HG03575 (cell line): ENCODE measurements around the gene VSTM2L.
"Not testable (repeated sequence)": the region's sequence is repeated elsewhere in the genome, so short reads cannot be mapped to it uniquely, and the experiment has no call there.

Experiments
- ATAC-seq: cut with Tn5 transposase; IDR thresholded peaks from one replicate; pipeline ENCODE4 v1.9.1; 2021; ENCODE audit not compliant: unreplicated experiment, insufficient number of reproducible peaks, low FRiP score; ENCODE audit errors: extremely low read depth

VSTM2L gene

DNA sequence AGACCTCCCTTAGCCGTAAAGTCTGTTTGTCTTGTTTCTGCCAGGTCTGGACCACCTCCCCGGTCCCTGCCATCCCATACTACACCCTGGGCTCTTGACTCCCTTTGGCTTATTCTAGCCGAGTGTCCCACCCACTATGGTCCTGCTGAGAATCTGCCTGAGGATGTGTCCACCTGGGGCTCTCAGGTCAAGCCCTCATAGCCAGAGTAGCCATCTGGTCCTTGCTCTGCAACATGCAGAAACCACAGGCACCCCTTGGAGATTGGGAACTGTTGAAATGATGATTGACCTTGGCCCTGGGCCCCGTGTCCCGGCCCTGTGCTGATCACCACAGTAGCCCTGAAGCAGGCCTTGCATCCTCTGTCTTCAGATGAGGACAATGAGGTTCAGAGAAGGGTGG, 44.0 kb downstream of the VSTM2L start:
- ATAC-seq, result no peak

DNA sequence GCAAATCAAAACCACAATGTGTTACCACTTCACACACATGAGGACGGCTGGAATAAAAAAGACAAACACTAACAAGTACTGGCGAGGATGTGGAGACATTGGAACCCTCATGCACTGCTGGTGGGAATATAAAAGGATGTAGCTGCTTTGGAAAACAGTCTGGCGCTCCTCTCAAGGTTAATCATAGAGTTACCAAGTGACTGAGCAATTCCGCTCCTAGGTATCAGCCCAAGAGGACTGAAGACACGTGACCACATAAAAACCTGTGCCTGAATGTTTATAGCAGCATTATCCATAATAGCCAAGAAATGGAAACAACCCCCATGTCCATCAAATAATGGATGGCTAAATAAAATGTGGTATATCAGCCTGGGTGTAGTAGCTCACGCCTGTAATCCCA, 45.0 kb downstream of the VSTM2L start:
- no peak for ATAC-seq

DNA sequence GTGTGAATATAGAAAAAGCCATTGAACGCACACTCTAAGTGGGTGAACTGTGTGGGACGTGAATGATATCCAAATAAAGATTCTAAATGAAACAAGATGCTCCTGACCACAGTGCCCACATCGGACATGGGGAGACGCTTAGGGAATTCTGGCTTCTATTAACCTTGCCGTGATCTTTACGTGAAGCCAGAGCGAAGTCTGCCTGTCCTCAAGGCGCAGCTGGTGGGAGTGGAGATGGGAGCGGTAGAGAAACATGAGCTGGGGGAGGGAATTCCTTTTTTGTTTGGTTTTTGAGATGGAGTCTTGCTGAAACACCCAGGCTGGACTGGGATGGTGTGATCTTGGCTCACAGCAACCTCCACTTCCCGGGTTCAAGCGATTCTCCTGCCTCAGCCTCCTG, 46.0 kb downstream of the VSTM2L start:
- ATAC-seq, result no peak

DNA sequence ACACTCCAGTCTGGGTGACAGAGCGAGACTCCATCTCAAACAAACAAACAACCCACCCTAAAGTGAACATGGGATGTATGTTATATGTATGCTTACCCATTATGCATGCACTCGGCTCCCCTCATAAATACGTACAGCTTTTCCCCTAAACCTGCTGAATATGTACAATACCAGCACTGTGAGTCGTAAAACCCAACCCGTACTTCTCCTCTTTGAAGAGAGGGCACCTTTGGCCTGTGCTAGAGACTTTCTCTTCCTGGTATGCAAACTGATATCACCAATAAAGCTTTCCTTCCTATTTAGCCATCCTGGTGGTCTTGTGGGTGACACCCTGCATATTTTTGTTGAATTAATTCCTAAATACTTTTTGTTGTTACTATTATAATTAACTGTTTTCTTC, 51.3 kb downstream of the VSTM2L start:
- ATAC-seq, result no peak

DNA sequence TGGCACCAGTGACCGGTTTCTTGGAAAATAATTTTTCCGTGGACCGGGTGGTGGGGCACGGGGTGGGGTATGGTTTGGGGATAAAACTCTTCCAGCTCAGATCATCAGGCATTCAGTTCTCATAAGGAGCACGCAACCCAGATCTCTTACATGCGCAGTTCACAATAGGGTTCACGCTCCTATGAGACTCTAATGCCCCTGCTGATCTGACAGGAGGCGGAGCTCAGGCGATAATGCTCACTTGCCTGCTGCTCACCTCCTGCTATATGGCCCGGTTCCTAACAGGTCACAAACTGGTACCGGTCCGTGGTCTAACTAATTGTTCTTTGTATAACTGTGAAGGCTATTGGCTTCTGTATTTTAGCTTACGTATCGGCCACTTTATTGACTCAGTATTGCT, 51.7 kb downstream of the VSTM2L start:
- ATAC-seq, result no peak

DNA sequence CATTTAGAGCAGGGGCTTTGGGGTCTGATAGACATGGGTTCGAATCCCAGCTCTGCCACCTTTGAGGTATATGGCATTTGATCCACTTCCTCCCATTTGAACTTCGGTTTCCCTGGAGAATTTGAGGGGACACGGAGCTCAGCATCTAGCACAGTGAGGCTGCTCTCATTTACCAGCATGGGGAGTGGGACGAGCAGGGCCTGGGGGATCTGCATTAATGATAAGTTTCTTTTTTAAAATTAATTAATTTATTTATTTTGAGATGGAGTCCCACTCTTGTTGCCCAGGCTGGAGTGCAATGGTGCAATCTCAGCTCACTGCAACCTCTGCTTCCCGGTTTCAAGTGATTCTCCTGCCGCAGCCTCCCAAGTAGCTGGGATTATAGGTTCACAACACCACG, 52.6 kb downstream of the VSTM2L start:
- ATAC-seq, result no peak

DNA sequence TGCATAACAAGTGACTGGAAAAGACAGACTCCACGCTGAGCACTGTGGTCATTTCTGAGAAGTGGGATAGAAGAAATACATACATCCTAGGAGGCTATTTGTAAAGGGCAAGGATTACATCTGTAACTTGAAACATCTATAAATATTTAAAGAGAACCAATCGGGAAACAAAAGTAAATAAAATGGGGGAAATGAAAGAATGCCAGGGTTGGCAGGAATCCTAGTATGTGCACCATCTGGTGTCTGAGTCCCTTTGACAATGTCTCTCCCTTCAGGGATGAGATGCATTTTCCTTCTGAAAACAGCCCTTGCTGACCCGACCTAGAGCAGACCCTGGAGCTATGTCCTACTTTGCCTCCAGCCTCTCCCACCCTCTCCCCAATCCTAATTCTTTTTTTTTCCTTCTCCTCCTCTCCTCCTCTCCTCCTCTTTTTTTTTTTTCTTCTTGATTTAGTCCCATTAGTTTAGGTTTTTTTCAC, 53.2 kb downstream of the VSTM2L start:
- ATAC-seq, result no peak

DNA sequence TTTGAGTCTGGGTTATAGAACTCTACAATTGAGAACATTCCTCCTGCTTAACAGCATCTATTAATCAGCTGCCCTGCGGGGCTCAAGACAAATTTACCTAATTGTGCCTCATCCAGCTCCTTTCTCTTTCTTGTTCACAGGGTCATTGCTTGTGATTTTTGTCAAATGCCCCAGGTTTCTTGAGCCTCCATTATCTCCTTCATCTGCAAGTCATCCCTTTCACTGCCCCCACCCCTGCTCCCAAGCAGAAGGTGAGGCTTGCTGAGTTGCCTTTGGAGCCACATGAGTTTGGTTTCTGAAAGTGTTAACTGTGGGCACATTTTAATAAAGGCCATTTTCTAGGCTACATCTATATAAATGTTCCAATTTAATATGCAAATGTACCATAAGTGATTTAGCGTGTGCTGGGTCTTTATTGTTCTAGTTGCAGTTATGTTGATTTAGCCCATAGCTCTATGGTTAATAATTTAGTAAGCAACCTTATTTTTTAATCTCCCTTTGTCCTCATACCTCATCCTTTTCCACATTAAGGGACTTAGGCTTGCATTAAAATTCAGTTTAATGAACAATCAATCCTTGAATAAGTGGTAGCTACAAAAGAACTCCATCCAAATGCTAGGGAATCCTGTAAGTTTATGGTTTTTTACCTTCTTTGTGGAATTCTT, 56.1 kb downstream of the VSTM2L start:
- no peak for ATAC-seq

DNA sequence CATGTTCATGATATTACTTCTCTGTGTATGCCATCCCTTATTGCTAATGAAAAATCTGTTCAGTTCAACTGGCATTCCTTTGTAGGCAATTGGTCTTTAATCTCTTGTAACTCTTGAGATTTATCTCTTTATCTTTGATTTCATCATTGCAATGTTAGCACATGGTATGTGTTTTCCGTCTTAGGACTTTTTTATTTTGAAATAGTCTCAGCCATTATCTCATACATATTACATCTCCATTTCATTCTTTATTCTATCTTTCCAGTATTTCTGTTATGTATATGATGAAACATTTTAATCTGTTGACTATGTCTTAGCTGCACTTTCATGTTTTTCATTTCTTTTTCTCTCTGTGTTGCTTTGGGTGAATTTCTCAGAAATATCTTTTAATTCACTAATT, 58.1 kb downstream of the VSTM2L start:
- no peak for ATAC-seq

DNA sequence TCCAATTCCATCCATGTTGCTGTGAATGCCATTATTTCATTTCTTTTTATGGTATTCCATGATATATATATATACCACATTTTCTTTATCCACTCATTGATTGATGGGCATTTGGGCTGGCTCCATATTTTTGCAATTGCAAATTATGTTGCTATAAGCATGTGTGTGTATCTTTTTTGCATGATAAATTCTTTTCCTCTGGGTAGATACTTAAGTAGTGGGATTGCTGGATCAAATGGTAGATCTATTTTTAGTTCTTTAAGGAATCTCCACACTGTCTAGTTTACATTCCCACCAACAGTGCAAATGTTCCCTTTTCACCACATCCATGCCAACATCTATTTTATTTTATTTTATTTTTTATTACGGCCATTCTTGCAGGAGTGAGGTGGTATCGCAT, 60.6 kb downstream of the VSTM2L start:
- ATAC-seq, result not testable (repeated sequence)

DNA sequence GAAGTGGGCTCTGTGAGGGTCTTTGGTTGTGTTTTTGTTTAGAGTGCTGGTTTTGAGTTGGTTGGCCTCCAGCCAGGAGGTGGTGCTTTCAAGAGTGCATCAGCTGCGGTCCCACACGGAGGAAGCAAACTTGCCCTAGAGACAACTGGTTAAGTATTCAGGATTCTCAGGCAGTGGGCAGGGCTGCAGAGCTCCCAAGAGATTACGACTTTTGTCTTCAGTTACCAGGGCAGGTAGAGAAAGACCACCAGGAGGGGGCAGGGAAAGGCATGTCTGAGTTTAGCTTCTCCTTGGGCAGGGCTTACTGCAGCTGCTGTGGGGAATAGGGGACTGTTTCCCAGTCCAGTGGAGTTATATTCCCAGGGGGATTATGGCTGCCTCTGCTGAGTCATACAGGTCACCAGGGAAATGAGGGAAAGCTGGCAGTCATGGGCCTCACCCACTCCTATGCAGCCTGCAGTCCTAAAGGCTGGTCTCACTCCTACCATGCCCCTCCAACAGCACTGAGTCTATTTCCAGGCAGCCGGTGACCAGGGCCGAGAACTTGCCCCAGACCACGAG, 66.0 kb downstream of the VSTM2L start:
- no peak for ATAC-seq

DNA sequence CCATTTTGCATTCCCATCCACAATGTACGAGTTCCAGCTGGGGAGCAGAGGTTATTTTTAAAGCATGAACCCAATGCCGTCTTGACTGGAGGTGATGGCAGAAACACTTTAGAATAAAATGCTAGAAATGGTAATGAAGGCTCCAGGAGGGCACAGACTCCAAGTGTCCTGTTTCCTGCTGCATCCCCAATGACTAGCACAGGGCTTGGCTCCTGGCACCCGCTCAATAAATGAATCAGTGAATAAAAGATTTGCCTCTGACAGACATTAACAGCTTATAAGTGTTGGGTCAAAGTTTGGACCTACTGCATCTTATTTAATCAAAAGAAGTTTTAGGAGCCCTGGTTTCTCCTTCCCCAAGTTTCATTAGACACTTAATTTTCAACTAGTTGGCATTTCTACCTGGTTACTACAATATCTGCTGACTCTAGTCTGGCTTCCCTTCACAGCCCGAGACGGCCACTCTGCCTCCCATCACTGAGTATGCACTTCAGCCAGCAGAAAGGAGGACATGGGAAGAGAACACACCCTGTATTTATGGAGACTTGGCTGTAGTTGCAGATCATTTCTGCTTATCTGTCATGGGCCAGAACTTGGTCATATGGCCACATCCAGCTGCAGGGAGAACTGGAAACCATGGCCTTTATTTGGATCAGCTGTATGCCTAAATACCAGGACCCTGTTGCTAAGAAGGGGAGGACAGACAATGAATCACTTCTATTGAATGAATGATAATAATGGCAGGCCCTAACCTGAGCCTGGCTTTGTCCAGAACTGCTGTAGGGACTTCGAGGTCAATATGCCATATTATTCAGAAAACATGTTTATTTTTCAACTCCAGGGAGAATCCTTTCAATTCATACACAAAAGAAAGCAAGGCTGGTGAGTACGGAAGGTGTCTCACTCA, 67.3 kb downstream of the VSTM2L start:
- ATAC-seq, result no peak

DNA sequence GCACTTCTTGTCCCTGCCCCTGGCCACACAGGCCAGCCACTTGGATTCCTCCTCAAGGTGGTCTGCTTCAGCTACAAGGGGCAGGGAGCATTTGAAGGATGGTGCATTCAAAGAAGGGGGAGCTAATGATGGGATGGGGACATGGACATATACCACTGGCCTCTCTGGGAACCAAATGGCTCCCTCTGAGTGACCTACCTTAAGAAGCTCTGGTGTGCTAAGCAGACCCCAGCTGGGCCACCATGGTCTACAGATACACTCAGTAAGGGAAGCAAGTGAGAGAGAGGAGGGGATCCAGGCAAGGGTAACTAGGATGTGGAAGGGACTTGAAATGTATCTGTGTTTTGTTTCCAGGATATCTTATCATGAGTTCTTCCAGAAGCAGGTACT, 67.9 kb downstream of the VSTM2L start:
- ATAC-seq, result no peak

DNA sequence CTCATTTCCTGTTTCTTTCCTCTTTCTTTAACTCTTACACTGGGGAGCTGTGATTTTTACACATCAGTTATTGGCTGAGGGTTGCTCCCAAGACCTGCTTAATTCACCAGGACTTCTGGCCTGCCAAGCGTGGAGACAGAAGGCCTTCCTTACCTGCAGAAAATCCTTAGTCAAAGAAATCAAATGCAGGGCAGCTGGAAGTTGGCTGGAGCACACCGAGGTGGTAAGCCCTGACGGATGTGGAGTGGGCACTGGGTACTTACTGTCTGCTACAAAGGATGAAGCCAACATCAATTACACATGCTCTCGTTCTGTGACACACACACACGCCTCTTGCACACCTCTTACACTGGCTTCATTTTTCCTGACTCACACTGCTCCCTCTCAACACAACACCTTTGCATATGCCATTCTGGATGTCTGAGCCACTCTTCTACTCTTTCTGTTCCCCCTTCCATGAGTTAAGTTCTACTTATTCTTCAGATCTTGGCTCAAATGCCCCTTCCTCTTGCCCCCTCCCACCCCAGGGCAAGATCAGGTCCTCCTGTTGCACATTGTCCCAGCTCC, 68.7 kb downstream of the VSTM2L start:
- no peak for ATAC-seq

DNA sequence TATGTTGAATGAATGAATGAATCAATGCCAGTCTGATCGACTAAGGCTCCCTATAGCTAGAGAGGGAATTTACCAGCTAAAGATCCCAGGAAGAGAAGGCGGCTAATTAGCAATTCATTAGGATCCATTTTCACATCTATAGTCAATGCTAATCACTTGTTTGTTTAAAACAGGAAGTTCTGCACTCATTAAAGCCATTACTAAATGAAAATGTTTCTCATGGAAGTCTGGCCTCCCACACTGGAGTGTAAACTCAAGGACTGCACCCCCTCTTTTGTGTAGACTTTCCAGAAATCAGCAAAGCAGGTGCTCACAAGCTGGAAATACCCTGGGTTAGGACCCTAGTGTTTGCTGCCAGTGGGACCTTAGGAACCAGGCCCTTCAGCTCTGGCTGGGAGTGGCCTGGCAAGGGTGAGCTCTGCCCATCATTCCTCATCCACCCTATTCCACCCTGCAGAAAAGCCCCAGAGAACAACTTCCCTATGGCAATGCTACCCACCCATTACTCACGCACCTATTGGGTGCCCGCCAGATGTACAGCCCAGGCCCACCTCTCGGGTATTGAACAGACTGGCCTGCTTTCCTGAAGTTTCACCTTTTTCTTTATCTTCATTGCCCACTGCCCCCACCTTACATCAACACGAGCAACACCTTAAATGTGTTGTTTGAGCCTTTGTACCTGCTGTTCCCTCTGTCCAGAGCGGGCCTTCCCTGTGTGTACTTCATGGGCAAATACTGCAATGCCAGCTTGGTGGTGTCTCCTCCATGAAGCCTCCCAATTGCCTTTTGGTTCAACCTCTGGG, 69.5 kb downstream of the VSTM2L start:
- no peak for ATAC-seq

DNA sequence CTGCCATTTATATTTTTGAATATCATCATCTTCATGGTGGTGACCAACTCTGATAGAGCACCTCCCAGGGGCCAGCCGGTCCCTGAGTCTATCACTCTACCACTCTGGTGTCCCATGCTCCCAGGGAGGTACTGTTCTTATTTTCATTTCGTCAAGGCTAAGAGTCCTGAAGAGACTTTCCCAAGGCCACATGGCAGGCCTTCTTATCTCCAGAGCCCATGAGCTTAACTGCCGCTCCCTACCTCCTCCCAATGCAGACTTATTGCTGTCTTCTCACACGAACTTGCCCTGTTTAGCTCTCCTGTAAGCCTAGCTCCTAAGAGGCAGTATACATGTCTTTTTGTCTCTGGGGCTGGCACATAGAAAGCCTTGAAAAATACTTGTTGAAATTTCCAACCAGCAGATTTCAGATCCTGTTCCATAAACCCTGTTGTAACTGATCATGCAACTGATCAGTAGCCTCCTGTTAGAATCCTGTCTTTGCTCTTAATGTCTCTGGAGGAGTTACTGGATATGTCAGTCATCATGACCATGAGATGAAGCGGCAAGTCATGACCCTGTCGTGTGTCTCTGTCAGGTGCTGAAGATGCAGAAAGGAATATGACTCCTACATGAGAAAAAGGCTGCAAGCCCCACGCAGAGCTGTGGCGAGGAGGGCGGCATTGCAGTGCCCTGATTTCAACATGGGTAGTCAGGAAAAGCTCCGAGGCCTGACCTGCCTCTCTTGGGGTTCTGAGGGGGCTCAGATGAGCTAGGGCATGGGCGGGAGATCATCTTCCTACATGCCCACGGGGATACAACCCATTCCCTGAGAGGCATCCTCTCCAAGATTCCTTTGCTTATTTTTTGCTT, 70.4 kb downstream of the VSTM2L start:
- ATAC-seq, result no peak

DNA sequence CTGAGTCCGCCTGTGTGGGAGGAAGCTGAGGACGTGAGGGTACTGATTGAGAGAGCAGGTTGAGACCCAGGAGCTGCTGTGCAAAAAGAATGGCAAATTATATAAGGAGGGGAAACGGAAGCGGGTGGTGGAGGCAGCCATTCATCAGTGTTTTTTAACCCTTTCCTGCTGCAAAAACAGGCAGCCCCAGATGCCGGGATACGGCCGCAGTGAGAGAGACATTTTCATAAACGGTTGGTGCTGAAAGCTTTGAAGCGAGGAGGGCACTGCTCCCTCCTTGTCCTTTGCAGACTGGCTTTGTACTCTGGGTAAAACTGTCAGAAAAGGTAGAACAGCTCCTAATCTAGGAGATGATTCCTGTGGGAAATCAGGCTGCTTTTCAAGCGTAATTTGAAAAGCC, 74.0 kb downstream of the VSTM2L start:
- ATAC-seq, result no peak

DNA sequence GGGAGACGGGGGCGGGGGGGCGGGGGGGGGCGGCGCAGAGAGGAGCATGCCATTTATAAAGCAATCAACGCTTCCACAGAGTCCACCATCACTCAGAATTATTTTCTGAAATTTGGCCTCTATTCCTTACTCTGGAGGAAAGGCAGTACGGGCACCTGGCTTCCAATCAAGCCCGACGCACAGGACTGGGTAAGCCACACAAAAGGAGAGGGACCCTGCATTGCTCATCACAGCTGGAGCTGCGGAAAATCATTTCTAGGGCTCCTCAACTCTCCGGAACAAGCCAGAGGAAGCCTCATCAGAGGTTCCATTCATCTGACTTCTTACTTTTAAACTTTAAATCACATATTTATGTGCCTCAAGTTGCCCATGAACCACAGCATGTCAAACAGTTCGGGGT, 74.4 kb downstream of the VSTM2L start:
- ATAC-seq, result no peak
